Measurements from ENCODE around the gene SV2A.
"Not testable (repeated sequence)": the region's sequence is repeated elsewhere in the genome, so short reads cannot be mapped to it uniquely, and the experiment has no call there.

SV2A gene

DNA sequence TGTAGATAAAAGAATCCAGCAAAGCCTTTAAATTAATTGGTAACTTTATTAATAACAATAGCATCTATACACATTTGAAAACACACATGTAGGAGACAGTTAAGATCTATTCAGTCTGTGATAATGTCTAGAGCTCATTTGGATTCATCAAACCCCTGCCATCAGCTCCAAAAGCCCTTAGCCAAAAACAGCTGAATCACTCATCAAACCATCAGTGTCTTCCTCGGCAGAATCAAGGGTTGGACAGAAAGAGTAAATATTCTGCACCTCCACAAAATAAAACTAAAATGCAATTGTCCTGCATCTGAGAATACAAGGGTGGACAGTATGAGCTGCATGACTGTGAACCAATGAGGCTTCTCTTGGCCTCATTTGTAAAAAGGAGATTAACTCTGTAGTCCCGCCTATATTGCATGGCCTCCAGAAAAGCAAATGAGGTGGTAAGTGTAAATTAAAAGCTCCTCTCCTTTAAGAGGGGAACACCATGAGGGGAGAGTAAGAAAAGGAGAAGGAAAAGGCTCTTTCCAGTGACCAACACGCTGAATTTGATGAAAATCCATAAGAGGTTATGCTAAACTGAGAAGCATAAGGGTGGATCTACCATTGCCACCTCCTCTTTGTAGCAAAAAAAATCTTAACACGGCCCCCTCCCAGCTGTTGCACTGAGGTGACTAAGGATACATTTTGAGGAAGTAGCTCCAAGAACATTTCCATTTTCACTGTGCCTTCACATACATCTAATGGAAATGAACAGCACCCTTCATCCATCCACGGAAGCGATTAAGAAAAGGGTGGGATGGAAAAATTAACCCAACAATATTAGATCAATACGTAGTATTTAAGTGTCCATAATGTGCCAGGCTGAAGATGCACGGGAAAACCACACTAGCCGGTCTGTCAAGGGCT is 33.0 kb downstream of the SV2A start:
- no peaks in the 10 kb centered on the region for H3K9me3 ChIP-seq (ENCODE audit: low read length)
- H3K4me1 ChIP-seq (ENCODE audit: insufficient read depth, low read length) = peaks cover 15% of the 10 kb centered on the region
- H3K27ac ChIP-seq (ENCODE audit: low read depth, low read length) = peak overlapping the region; percentile 98
- H3K27me3 ChIP-seq (ENCODE audit: control insufficient read depth in 1 of 2, insufficient read depth in 2 of 2, low read length in 2 of 2) = no peaks in the 10 kb centered on the region
- peak overlapping the region; percentile 87 for H3K9ac ChIP-seq (ENCODE audit: low read length)
- no peaks in the 10 kb centered on the region for H3K36me3 ChIP-seq (ENCODE audit: insufficient read depth, low read length)
- peak overlapping the region; percentile 53 to 95 for H3K4me3 ChIP-seq (ENCODE audit: low read depth in 1 of 2, low read length in 2 of 2)

GRCh38 chr1:149883598-149884247 is 33.9 kb downstream of the SV2A start:
- peaks cover 15% of the 10 kb centered on the region for H3K4me1 ChIP-seq (ENCODE audit: insufficient read depth, low read length)
- H3K27me3 ChIP-seq (ENCODE audit: control insufficient read depth in 1 of 2, insufficient read depth in 2 of 2, low read length in 2 of 2) = no peaks in the 10 kb centered on the region
- H3K9ac ChIP-seq (ENCODE audit: low read length) = no peak overlapping the region
- H3K27ac ChIP-seq (ENCODE audit: low read depth, low read length) = no peak overlapping the region
- H3K36me3 ChIP-seq (ENCODE audit: insufficient read depth, low read length) = no peaks in the 10 kb centered on the region
- H3K9me3 ChIP-seq (ENCODE audit: low read length) = no peaks in the 10 kb centered on the region
- peak overlapping the region in 1 of 2 donors; percentile 95 for H3K4me3 ChIP-seq (ENCODE audit: low read depth in 1 of 2, low read length in 2 of 2)

- H3K27ac ChIP-seq (ENCODE audit: low read depth, low read length) = no peak overlapping the region
- H3K9me3 ChIP-seq (ENCODE audit: low read length) = no peaks in the 10 kb centered on the region
- no peaks in the 10 kb centered on the region for H3K36me3 ChIP-seq (ENCODE audit: insufficient read depth, low read length)
- no peak overlapping the region for H3K9ac ChIP-seq (ENCODE audit: low read length)
- no peak overlapping the region for H3K4me3 ChIP-seq (ENCODE audit: low read depth in 1 of 2, low read length in 2 of 2)
- no peaks in the 10 kb centered on the region for H3K27me3 ChIP-seq (ENCODE audit: control insufficient read depth in 1 of 2, insufficient read depth in 2 of 2, low read length in 2 of 2)
- peaks cover 15% of the 10 kb centered on the region for H3K4me1 ChIP-seq (ENCODE audit: insufficient read depth, low read length)
These were observed 35.8 kb downstream of the SV2A start for GRCh38 chr1:149881876-149882275.

GRCh38 chr1:149879556-149879955 is 38.1 kb downstream of the SV2A start:
- Histone ChIP-seq H3K27me3 (ENCODE audit: control insufficient read depth in 1 of 2, insufficient read depth in 2 of 2, low read length in 2 of 2) (no peaks in the 10 kb centered on the region), H3K27ac (ENCODE audit: low read depth, low read length) (no peak overlapping the region), H3K4me1 (ENCODE audit: insufficient read depth, low read length) (peaks cover 11% of the 10 kb centered on the region), H3K4me3 (ENCODE audit: low read depth in 1 of 2, low read length in 2 of 2) (no peak overlapping the region), H3K36me3 (ENCODE audit: insufficient read depth, low read length) (no peaks in the 10 kb centered on the region), H3K9me3 (ENCODE audit: low read length) (no peaks in the 10 kb centered on the region), H3K9ac (ENCODE audit: low read length) (no peak overlapping the region)

- H3K9ac ChIP-seq (ENCODE audit: low read length) = no peak overlapping the region
- H3K27me3 ChIP-seq (ENCODE audit: control insufficient read depth in 1 of 2, insufficient read depth in 2 of 2, low read length in 2 of 2) = no peaks in the 10 kb centered on the region
- no peak overlapping the region for H3K27ac ChIP-seq (ENCODE audit: low read depth, low read length)
- H3K9me3 ChIP-seq (ENCODE audit: low read length) = no peaks in the 10 kb centered on the region
- H3K4me1 ChIP-seq (ENCODE audit: insufficient read depth, low read length) = no peaks in the 10 kb centered on the region
- no peaks in the 10 kb centered on the region for H3K36me3 ChIP-seq (ENCODE audit: insufficient read depth, low read length)
- no peak overlapping the region for H3K4me3 ChIP-seq (ENCODE audit: low read depth in 1 of 2, low read length in 2 of 2)
These were observed 40.3 kb downstream of the SV2A start for GRCh38 chr1:149877211-149877946.

DNA sequence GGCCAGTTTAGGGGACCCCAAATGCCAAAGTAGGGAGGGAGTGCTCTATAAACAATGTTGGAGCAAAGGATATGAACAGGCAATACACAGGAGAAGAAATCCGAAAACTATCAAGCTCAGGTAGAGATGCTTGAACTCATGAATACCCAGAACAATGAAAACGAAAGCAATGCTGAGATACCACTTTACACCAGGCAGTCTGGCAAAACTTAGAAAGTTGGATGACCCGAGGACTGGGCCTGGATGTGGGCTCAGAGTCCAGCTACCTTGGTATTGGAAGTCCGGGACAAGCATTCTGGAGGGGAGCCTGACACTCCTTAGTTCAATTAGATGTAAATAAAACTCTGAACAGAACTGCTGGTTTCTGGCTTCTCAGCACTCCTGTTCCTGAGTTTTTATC is 44.6 kb downstream of the SV2A start:
- H3K4me3 ChIP-seq (ENCODE audit: low read depth in 1 of 2, low read length in 2 of 2); H3K9me3 ChIP-seq (ENCODE audit: low read length); H3K4me1 ChIP-seq (ENCODE audit: insufficient read depth, low read length); H3K36me3 ChIP-seq (ENCODE audit: insufficient read depth, low read length); H3K9ac ChIP-seq (ENCODE audit: low read length); H3K27ac ChIP-seq (ENCODE audit: low read depth, low read length); H3K27me3 ChIP-seq (ENCODE audit: control insufficient read depth in 1 of 2, insufficient read depth in 2 of 2, low read length in 2 of 2): not testable (repeated sequence)

DNA sequence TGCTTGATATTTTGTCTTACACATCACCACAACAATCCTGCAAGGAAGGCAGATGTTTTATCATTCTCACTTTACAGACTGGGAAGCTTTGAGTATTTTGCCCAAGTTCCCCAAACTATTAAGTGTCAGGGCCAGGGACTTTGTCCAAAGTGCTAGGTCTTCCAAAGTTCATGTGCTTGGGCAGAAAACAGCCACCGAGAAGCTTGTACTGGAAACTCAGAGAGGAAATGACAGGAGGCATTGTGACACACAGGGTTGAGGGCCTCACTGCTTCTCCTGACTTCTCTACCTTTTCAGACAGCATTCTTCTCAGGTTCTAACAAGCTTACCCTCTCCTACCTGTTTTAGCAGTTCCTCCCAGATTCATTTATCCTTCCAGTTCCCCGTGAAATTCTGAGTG is 50.8 kb downstream of the SV2A start:
- not testable (repeated sequence) for H3K36me3 ChIP-seq (ENCODE audit: insufficient read depth, low read length); H3K9ac ChIP-seq (ENCODE audit: low read length); H3K27ac ChIP-seq (ENCODE audit: low read depth, low read length); H3K9me3 ChIP-seq (ENCODE audit: low read length); H3K27me3 ChIP-seq (ENCODE audit: control insufficient read depth in 1 of 2, insufficient read depth in 2 of 2, low read length in 2 of 2); H3K4me1 ChIP-seq (ENCODE audit: insufficient read depth, low read length); H3K4me3 ChIP-seq (ENCODE audit: low read depth in 1 of 2, low read length in 2 of 2)

DNA sequence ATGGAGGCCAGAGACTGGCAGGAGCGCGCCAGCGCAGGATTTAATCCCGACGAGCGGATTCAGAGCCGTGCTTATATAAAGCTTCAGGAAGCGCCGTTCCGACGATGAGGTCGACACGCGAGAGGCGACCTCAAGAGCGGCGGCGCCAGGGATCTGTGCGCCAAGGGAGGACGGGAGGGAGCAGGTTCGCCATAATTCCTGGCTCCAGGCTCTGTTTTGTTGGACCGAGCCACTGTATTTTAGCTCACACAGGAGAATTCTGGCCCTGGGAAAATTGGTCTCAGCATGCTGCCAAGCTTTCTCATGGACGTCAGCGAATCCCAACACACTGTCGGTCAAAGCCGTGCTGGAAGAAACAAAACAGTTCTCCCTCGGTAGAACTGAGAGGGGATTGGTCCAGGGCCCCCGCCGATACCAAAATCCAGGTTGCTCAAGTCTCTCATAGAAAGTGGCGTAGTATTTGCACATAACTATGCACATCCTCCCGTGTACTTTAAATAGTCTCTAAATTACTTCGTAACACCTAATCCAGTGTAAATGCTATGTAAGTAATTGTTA is 56.1 kb downstream of the SV2A start:
- H3K27ac ChIP-seq (ENCODE audit: low read depth, low read length); H3K4me3 ChIP-seq (ENCODE audit: low read depth in 1 of 2, low read length in 2 of 2); H3K9ac ChIP-seq (ENCODE audit: low read length); H3K9me3 ChIP-seq (ENCODE audit: low read length); H3K27me3 ChIP-seq (ENCODE audit: control insufficient read depth in 1 of 2, insufficient read depth in 2 of 2, low read length in 2 of 2); H3K36me3 ChIP-seq (ENCODE audit: insufficient read depth, low read length); H3K4me1 ChIP-seq (ENCODE audit: insufficient read depth, low read length): not testable (repeated sequence)

DNA sequence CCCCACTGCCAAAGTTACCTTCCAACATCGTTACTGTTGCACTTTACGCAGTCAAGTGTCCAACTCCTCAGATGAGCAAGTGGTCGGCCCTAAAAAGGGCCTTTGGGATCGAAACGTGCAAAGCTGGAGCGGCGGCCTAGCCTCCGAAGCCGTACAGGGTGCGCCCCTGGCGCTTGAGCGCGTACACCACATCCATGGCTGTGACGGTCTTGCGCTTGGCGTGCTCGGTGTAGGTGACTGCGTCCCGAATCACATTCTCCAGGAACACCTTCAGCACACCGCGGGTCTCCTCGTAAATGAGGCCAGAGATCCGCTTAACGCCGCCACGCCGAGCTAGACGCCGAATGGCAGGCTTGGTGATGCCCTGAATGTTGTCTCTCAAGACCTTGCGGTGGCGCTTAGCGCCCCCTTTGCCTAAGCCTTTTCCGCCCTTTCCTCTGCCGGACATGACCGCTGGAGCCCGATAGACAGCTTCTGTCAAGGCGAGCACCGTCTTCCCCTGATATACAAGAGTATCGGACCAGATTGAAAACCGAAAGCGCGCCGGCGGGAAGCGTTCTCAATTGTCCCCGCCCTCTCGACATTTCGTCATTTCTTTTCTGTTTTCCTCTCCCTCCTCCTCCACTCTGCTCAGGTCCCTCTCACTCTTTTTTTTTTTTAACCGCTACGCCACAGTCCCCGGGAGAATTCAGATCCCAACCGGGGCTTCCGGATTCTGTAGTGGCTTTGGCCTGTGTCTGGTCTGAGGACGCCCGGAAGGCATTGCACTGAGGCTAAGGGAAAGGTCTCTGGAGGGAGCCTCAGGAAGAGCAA is 56.8 kb downstream of the SV2A start:
- H3K27ac ChIP-seq (ENCODE audit: low read depth, low read length); H3K9me3 ChIP-seq (ENCODE audit: low read length); H3K36me3 ChIP-seq (ENCODE audit: insufficient read depth, low read length); H3K4me1 ChIP-seq (ENCODE audit: insufficient read depth, low read length); H3K27me3 ChIP-seq (ENCODE audit: control insufficient read depth in 1 of 2, insufficient read depth in 2 of 2, low read length in 2 of 2); H3K9ac ChIP-seq (ENCODE audit: low read length); H3K4me3 ChIP-seq (ENCODE audit: low read depth in 1 of 2, low read length in 2 of 2): not testable (repeated sequence)

GRCh38 chr1:149860271-149860670 is 57.4 kb downstream of the SV2A start:
- H3K4me1 ChIP-seq (ENCODE audit: insufficient read depth, low read length); H3K9ac ChIP-seq (ENCODE audit: low read length); H3K27me3 ChIP-seq (ENCODE audit: control insufficient read depth in 1 of 2, insufficient read depth in 2 of 2, low read length in 2 of 2); H3K9me3 ChIP-seq (ENCODE audit: low read length); H3K27ac ChIP-seq (ENCODE audit: low read depth, low read length); H3K36me3 ChIP-seq (ENCODE audit: insufficient read depth, low read length); H3K4me3 ChIP-seq (ENCODE audit: low read depth in 1 of 2, low read length in 2 of 2): not testable (repeated sequence)

Data from muscle layer of colon (tissue), 2 donors.